Peyer's patch (tissue), 4 donors: ENCODE results near the gene NMT1. TPM values are rescaled to one million over a fixed set of nuclear protein-coding genes. Genes with fewer than 3 reads are reported as not detected.

Source experiments
- DNase-seq, 3 donors: peaks; one replicate each; pipeline ENCODE4 v3.0.0-alpha.2; 2017 to 2019
- H3K27ac ChIP-seq, 4 donors: fragments of 200-600 bp; sonication (generic); one replicate each; pipeline ENCODE4 v1.5.1; 2016 to 2019
- H3K27me3 ChIP-seq, 2 donors: fragments of 200-600 bp; sonication (generic); one replicate each; pipeline ENCODE4 v1.5.1; 2019
- H3K36me3 ChIP-seq, 3 donors: fragments of 200-600 bp; sonication (generic); one replicate each; pipeline ENCODE4 v1.5.1; 2016 to 2019
- H3K4me1 ChIP-seq, 4 donors: fragments of 200-600 bp; sonication (generic); one replicate each; pipeline ENCODE4 v1.5.1; 2016 to 2019
- H3K4me3 ChIP-seq, 4 donors: fragments of 200-600 bp; sonication (generic); 1 replicate in 3 of 4; 2 replicates in 1 of 4; pipeline ENCODE4 v1.5.1; 2016 to 2019; ENCODE audit warnings: mild to moderate bottlenecking in 1 of 4
- H3K9me3 ChIP-seq, 4 donors: fragments of 200-600 bp; sonication (generic); one replicate each; pipeline ENCODE4 v1.5.1; 2016 to 2019; ENCODE audit warnings: mild to moderate bottlenecking in 1 of 4
- CTCF ChIP-seq, 6 experiments: fragments of 450-650 bp in 4 of 6; fragments of 200-600 bp in 2 of 6; sonication (generic) in 1 of 6; IDR thresholded peaks; one replicate each; pipeline ENCODE4 v1.5.1; 2017 to 2019; ENCODE audit warnings: antibody characterized with exemption in 6 of 6, mild to moderate bottlenecking in 3 of 6, moderate library complexity in 1 of 6
- POLR2A ChIP-seq, 2 donors: fragments of 450-650 bp; IDR thresholded peaks; one replicate each; pipeline ENCODE4 v1.5.1; 2017; ENCODE audit warnings: antibody characterized with exemption in 2 of 2, mild to moderate bottlenecking in 2 of 2, moderate library complexity in 2 of 2
- total RNA-seq, 4 donors: library from RNA; depleted of rRNA; stranded (reverse); fragments of >200 nt; gene quantifications; one replicate each; pipeline ENCODE4 v1.1.0, GENCODE V29; 2016

Gene NMT1
- total RNA-seq, 4 donors from 2014 or later, result 60.9 to 111 (median 77.1) TPM

- no peak overlapping the region for H3K4me3 ChIP-seq
- H3K27ac ChIP-seq, result no peak overlapping the region
- peaks cover 0 to 11% (median 0%) of the 10 kb centered on the region in 4 donors for H3K4me1 ChIP-seq
- H3K36me3 ChIP-seq, result peaks cover 0 to 93% (median 0%) of the 10 kb centered on the region in 3 donors
- no peak for DNase-seq
- TF ChIP-seq POLR2A (IDR thresholded peaks at IDR 0.05) (no peak), CTCF (IDR thresholded peaks at IDR 0.05) (no peak)
- no peaks in the 10 kb centered on the region for H3K9me3 ChIP-seq
- no peaks in the 10 kb centered on the region for H3K27me3 ChIP-seq
These were observed 26.4 kb downstream of the NMT1 start for GRCh38 chr17:45087504-45087975.

- H3K4me1 ChIP-seq, result peaks cover 0 to 11% (median 0%) of the 10 kb centered on the region in 4 donors
- no peak for DNase-seq
- H3K36me3 ChIP-seq, result peaks cover 0 to 91% (median 0%) of the 10 kb centered on the region in 3 donors
- TF ChIP-seq CTCF (IDR thresholded peaks at IDR 0.05), result no peak
- TF ChIP-seq POLR2A (IDR thresholded peaks at IDR 0.05), result no peak
- no peak overlapping the region for H3K4me3 ChIP-seq
- H3K9me3 ChIP-seq, result no peaks in the 10 kb centered on the region
- no peaks in the 10 kb centered on the region for H3K27me3 ChIP-seq
- peak overlapping the region in 1 of 4 donors; percentile 17 for H3K27ac ChIP-seq
These were observed 26.9 kb downstream of the NMT1 start for GRCh38 chr17:45087978-45088377.

- Histone ChIP-seq H3K36me3 (peaks cover 0 to 91% (median 0%) of the 10 kb centered on the region in 3 donors), H3K27me3 (no peaks in the 10 kb centered on the region), H3K4me3 (no peak overlapping the region), H3K9me3 (no peaks in the 10 kb centered on the region), H3K4me1 (peaks cover 0 to 18% (median 1%) of the 10 kb centered on the region in 4 donors), H3K27ac (no peak overlapping the region)
- TF ChIP-seq POLR2A (IDR thresholded peaks at IDR 0.05) (no peak), CTCF (IDR thresholded peaks at IDR 0.05) (no peak)
- no peak for DNase-seq
These were observed 27.6 kb downstream of the NMT1 start for GRCh38 chr17:45088741-45089140.

- no peak for TF ChIP-seq CTCF (IDR thresholded peaks at IDR 0.05)
- TF ChIP-seq POLR2A (IDR thresholded peaks at IDR 0.05), result no peak
These were observed 29.6 kb downstream of the NMT1 start for GRCh38 chr17:45090711-45091110.

GRCh38 chr17:45091778-45092425, 30.8 kb downstream of the NMT1 start:
- H3K36me3 ChIP-seq, result peaks cover 0 to 90% (median 0%) of the 10 kb centered on the region in 3 donors
- H3K4me1 ChIP-seq, result peaks cover 0 to 22% (median 3%) of the 10 kb centered on the region in 4 donors
- H3K27ac ChIP-seq, result peak overlapping the region; percentile 34 to 87 (median 49)
- no peaks in the 10 kb centered on the region for H3K9me3 ChIP-seq
- no peak for DNase-seq
- H3K27me3 ChIP-seq, result no peaks in the 10 kb centered on the region
- H3K4me3 ChIP-seq, result no peak overlapping the region
- TF ChIP-seq POLR2A (IDR thresholded peaks at IDR 0.05) (no peak), CTCF (IDR thresholded peaks at IDR 0.05) (no peak)

More at GRCh38 chr17:45090711-45091110, 29.6 kb downstream of the NMT1 start:
- H3K27ac ChIP-seq, result no peak overlapping the region
- H3K9me3 ChIP-seq, result no peaks in the 10 kb centered on the region
- H3K4me1 ChIP-seq, result peaks cover 0 to 22% (median 3%) of the 10 kb centered on the region in 4 donors
- no peak overlapping the region for H3K4me3 ChIP-seq
- peaks cover 0 to 90% (median 0%) of the 10 kb centered on the region in 3 donors for H3K36me3 ChIP-seq
- DNase-seq, result no peak
- no peaks in the 10 kb centered on the region for H3K27me3 ChIP-seq
